Kidney epithelial cell (primary cell): ENCODE measurements around the gene PTPN14. TPM values are rescaled to one million over a fixed set of nuclear protein-coding genes. Genes with fewer than 3 reads are reported as not detected.

Experiments
- DNase-seq: peaks from one replicate; pipeline ENCODE4 v3.0.0-alpha.2; 2010; ENCODE audit warnings: low read depth
- H3K27me3 ChIP-seq: 2 replicates; pipeline ENCODE4 v1.6.0; 2011; ENCODE audit warnings: low read length; ENCODE audit not compliant: control insufficient read depth, insufficient read depth
- H3K36me3 ChIP-seq: 2 replicates; pipeline ENCODE4 v1.5.1; 2011; ENCODE audit warnings: low read length; ENCODE audit not compliant: control insufficient read depth, insufficient read depth
- H3K4me3 ChIP-seq: 2 replicates; pipeline ENCODE4 v1.5.1; 2011; ENCODE audit warnings: low read depth, mild to moderate bottlenecking, control low read depth, low read length
- total RNA-seq: library from RNA; depleted of rRNA; stranded (reverse); fragments of >200 nt; gene quantifications from 2 replicates; pipeline ENCODE4 v1.2.3, GENCODE V29; 2015
- TF ChIP-seq, protein P1 (sequence below): IDR thresholded peaks from 2 replicates; pipeline ENCODE4 v1.5.1; 2011; ENCODE audit warnings: mild to moderate bottlenecking, moderate library complexity, low read length, control low read depth, inconsistent platforms; ENCODE audit not compliant: insufficient read depth, poor library complexity, severe bottlenecking

PTPN14 gene
- total RNA-seq, 1 donor from 2014 or later = 30.7 TPM

DNA sequence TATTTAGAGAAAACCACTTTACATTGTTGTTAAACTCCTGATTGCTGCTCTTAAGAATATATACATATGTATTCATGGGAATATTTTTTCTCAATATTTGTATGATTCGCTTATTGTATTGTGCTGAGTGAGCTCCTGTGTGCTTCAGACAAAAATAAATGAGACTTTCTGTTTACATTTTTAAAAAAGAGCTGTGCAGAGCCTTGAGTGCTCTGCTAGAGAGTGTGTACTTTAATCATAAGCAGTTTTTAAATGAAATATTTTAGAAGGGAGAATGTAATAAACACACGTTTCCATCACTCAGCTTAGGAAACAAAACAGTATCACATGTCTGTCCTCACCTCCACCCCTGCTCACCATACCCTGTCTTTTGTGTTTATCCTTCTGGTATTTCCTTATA lies 9.7 kb downstream of the PTPN14 start:
- TF ChIP-seq, protein P1, sequence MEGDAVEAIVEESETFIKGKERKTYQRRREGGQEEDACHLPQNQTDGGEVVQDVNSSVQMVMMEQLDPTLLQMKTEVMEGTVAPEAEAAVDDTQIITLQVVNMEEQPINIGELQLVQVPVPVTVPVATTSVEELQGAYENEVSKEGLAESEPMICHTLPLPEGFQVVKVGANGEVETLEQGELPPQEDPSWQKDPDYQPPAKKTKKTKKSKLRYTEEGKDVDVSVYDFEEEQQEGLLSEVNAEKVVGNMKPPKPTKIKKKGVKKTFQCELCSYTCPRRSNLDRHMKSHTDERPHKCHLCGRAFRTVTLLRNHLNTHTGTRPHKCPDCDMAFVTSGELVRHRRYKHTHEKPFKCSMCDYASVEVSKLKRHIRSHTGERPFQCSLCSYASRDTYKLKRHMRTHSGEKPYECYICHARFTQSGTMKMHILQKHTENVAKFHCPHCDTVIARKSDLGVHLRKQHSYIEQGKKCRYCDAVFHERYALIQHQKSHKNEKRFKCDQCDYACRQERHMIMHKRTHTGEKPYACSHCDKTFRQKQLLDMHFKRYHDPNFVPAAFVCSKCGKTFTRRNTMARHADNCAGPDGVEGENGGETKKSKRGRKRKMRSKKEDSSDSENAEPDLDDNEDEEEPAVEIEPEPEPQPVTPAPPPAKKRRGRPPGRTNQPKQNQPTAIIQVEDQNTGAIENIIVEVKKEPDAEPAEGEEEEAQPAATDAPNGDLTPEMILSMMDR = no peak
- DNase-seq = no peak
- Histone ChIP-seq H3K27me3 (no peaks in the 10 kb centered on the region), H3K36me3 (no peaks in the 10 kb centered on the region), H3K4me3 (no peak overlapping the region)

DNA sequence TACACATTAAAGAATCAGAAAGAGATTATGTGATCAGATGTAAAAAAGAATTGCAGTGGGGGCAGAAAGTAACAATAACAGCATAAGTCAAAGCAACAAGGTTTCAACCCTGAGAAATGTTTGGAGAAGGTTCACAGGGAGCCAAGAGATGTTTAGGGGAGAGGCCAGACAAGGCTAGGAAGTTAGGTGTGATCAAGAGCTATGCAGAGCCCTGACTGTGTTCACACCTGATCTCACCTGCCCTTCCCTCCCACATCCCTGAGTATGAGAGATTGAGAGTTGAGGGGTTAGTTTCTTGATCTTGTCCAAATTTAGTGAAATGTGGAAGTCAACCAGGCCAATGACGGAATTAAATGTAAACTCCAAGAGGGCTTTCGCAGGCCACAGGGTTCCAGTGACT lies 10.2 kb downstream of the PTPN14 start:
- TF ChIP-seq, protein P1 = no peak
- no peak for DNase-seq
- no peaks in the 10 kb centered on the region for H3K27me3 ChIP-seq
- no peak overlapping the region for H3K4me3 ChIP-seq
- no peaks in the 10 kb centered on the region for H3K36me3 ChIP-seq

DNA sequence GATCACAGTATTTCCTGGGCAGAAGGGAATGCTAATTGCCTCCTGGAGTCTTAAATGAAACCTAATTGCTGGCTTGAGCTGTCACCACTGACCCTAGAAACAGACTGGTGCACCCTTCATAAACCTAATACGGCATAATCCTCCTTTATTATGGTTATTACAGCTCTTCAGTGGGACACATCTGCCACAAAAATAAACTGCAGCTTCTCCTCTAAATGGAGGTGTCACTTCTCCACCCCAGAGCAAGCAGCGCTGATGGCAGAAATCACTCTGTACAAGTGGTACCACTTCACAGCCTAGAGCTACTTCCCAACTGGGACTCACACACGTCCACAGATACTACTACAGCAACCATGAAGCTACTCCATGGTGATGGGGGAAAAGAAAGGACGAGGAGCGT lies 11.1 kb downstream of the PTPN14 start:
- Histone ChIP-seq H3K36me3 (no peaks in the 10 kb centered on the region), H3K27me3 (no peaks in the 10 kb centered on the region), H3K4me3 (no peak overlapping the region)
- TF ChIP-seq, protein P1 = no peak
- DNase-seq = no peak

DNA sequence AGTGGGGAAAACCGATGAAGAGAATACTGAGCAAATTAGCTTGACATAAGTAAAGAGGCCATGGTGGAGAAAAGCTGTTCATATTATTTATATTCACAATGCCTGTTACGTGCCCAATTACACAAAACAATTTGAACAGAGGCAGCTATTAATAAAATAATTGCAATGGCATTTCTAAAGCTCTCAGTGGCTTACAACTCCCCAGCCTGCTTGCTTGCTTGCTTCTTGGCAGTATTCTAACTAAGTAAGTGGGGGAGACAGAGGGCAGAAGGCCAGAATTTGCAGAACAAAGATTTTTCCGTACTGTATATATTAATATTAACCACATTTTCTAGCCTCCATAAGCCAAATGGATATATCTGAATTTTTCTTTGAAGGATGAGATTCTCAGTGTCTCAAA lies 12.9 kb downstream of the PTPN14 start:
- Histone ChIP-seq H3K36me3 (no peaks in the 10 kb centered on the region), H3K27me3 (no peaks in the 10 kb centered on the region), H3K4me3 (no peak overlapping the region)
- DNase-seq = no peak
- TF ChIP-seq, protein P1 = no peak

DNA sequence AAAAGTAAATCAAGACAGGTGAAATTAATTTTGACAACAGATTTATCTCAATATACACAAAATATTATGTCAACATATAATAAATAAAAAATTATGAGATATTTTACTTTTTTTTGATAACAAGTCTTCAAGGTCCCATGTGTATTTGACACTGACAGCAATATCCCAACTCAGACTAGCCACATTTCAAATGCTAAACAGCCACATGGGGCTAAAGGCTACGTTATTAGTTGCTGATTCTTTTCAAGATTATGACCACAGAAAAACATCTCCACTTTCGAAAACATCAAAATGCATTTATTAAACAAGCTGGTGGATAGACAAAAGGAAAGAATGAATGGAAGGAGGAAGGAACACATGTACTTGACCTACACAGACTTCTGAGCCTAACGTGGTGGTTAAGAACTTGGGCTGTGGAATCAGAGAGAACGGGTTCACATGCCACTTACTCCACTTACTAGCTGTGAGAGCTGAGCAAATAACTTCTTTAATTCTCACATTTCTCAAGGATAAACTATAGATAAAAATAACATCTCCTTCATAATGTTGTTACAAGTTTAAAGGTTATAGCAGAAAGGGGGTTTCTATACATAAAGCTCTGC lies 13.4 kb downstream of the PTPN14 start:
- Histone ChIP-seq H3K27me3 (no peaks in the 10 kb centered on the region), H3K36me3 (peaks cover 1% of the 10 kb centered on the region), H3K4me3 (no peak overlapping the region)
- TF ChIP-seq, protein P1 = no peak
- DNase-seq = no peak

DNA sequence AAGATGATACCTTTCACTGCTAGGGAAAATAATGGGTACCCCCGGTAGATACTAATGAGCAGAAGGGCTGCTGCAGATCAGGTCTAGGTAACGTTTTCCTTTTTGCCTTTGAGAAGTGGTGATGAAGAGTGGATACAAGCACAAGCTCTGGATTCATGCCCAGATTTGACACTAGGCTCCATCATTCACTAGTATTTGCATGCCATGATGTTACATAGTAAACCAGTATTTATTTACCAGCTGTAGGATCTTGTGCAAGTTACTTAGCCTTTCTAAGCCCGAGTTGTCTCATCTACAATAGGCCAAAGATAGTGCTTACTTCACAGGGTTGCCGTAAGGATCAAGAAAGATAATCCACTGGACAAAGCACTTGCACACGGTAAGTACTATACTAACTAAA lies 14.2 kb downstream of the PTPN14 start:
- TF ChIP-seq, protein P1 = no peak
- Histone ChIP-seq H3K27me3 (no peaks in the 10 kb centered on the region), H3K36me3 (peaks cover 2% of the 10 kb centered on the region), H3K4me3 (no peak overlapping the region)
- no peak for DNase-seq
